HepG2 (cell line): ENCODE measurements around the gene HBQ1.

ENCODE experiments used
- BCL6 ChIP-seq: IDR thresholded peaks from 2 replicates; pipeline ENCODE4 v1.6.1; 2016; ENCODE audit warnings: missing genetic modification reagents, missing compliant biosample characterization
- BCLAF1 ChIP-seq: fragments of 450-650 bp; IDR thresholded peaks from 2 replicates; pipeline ENCODE4 v1.6.1; 2017; ENCODE audit warnings: mild to moderate bottlenecking
- CTCF ChIP-seq: sonication (generic); formaldehyde crosslinking; IDR thresholded peaks from 2 replicates; pipeline ENCODE4 v1.5.0; 2020; ENCODE audit warnings: mild to moderate bottlenecking, missing genetic modification reagents, moderate library complexity
- EZH2 ChIP-seq: conservative IDR thresholded peaks from 2 replicates; pipeline ENCODE4 v1.6.1; 2012; ENCODE audit warnings: mild to moderate bottlenecking, low read depth, low read length, moderate library complexity
- FOXA1 ChIP-seq, 2 experiments: fragments of 450-650 bp in 1 of 2; sonication (generic) in 1 of 2; formaldehyde crosslinking in 1 of 2; IDR thresholded peaks; 2 replicates each; pipeline versions ENCODE4 v1.4.0 to v1.6.1; 2016 to 2020; ENCODE audit warnings: missing genetic modification reagents in 1 of 2
- FOXJ3 ChIP-seq: sonication (generic); formaldehyde crosslinking; IDR thresholded peaks from 2 replicates; pipeline ENCODE4 v1.4.0; 2020; ENCODE audit warnings: missing genetic modification reagents, mild to moderate bottlenecking, borderline replicate concordance
- TGIF2 ChIP-seq: IDR thresholded peaks from 2 replicates; pipeline ENCODE4 v1.6.1; 2016; ENCODE audit warnings: control low read depth, missing compliant biosample characterization
- ZBTB49 ChIP-seq: sonication (generic); formaldehyde crosslinking; IDR thresholded peaks from 2 replicates; pipeline ENCODE4 v1.4.0; 2020; ENCODE audit warnings: missing genetic modification reagents, borderline replicate concordance
- ZNF138 ChIP-seq: sonication (generic); formaldehyde crosslinking; IDR thresholded peaks from 2 replicates; pipeline ENCODE4 v1.5.0; 2020; ENCODE audit warnings: mild to moderate bottlenecking, low read depth, missing genetic modification reagents
- ZNF615 ChIP-seq: sonication (generic); formaldehyde crosslinking; IDR thresholded peaks from 2 replicates; pipeline ENCODE4 v1.5.0; 2020; ENCODE audit warnings: mild to moderate bottlenecking, missing genetic modification reagents, borderline replicate concordance
- ZSCAN21 ChIP-seq: sonication (generic); formaldehyde crosslinking; IDR thresholded peaks from 2 replicates; pipeline ENCODE4 v1.8.0; 2022; ENCODE audit warnings: mild to moderate bottlenecking, missing genetic modification reagents, moderate library complexity, borderline replicate concordance

- TF ChIP-seq EZH2 (no peak), BCL6 (CRISPR knock-in tag) (peak; percentile 64), ZSCAN21 (peak; percentile 96), FOXJ3 (CRISPR knock-in tag) (peak; percentile 54), ZNF615 (CRISPR knock-in tag) (peak; percentile 87; the same call in 1 of the 2 replicates), CTCF (no peak), FOXA1 (IDR thresholded peaks at IDR 0.05) (no peak), FOXA1 (CRISPR knock-in tag; IDR thresholded peaks at IDR 0.05) (peak; percentile 31; the same call in 1 of the 2 replicates), ZNF138 (CRISPR knock-in tag) (peak; percentile 92), BCLAF1 (no peak), TGIF2 (no peak), ZBTB49 (CRISPR knock-in tag) (no peak)
Measured at GRCh38 chr16:228852-229730, 48.8 kb downstream of the HBQ1 start, which contains the start of gene LUC7L.
